ENCODE data around the gene ARFGEF3. TPM values are rescaled to one million over a fixed set of nuclear protein-coding genes. Genes with fewer than 3 reads are reported as not detected.

ARFGEF3 gene
- total RNA-seq, 2 donors from 2014 or later = 0.03 TPM; not detected in 1

GRCh38 chr6:138261116-138261780 lies 99.5 kb downstream of the ARFGEF3 start:
- Mint-ChIP-seq H3K27ac (no peak overlapping the region), H3K27me3 (peaks cover 69% of the 10 kb centered on the region), H3K36me3 (ENCODE audit: low read depth) (peaks cover 3% of the 10 kb centered on the region), H3K4me1 (no peaks in the 10 kb centered on the region), H3K4me3 (no peak overlapping the region)
- ATAC-seq (no peak), DNase-seq (no peak)
- H3K9me3 ChIP-seq (ENCODE audit: control insufficient read depth, low read length, poor library complexity, severe bottlenecking) = no peaks in the 10 kb centered on the region

- Mint-ChIP-seq H3K27ac (no peak overlapping the region), H3K36me3 (ENCODE audit: low read depth) (peaks cover 3% of the 10 kb centered on the region), H3K27me3 (peaks cover 58% of the 10 kb centered on the region), H3K4me1 (no peaks in the 10 kb centered on the region), H3K4me3 (no peak overlapping the region)
- ATAC-seq (no peak), DNase-seq (no peak)
- H3K9me3 ChIP-seq (ENCODE audit: control insufficient read depth, low read length, poor library complexity, severe bottlenecking) = no peaks in the 10 kb centered on the region
These were observed 102.2 kb downstream of the ARFGEF3 start for GRCh38 chr6:138263963-138264362.

GRCh38 chr6:138264372-138264880 lies 102.7 kb downstream of the ARFGEF3 start:
- DNase-seq = no peak
- ATAC-seq = no peak
- peaks cover 3% of the 10 kb centered on the region for H3K36me3 Mint-ChIP-seq (ENCODE audit: low read depth)
- H3K9me3 ChIP-seq (ENCODE audit: control insufficient read depth, low read length, poor library complexity, severe bottlenecking) = no peaks in the 10 kb centered on the region
- no peak overlapping the region for H3K27ac Mint-ChIP-seq
- H3K27me3 Mint-ChIP-seq = peaks cover 58% of the 10 kb centered on the region
- no peak overlapping the region for H3K4me3 Mint-ChIP-seq
- no peaks in the 10 kb centered on the region for H3K4me1 Mint-ChIP-seq

- H3K36me3 Mint-ChIP-seq (ENCODE audit: low read depth) = peaks cover 3% of the 10 kb centered on the region
- no peak for DNase-seq
- no peak for ATAC-seq
- H3K27me3 Mint-ChIP-seq = peaks cover 65% of the 10 kb centered on the region
- H3K4me1 Mint-ChIP-seq = no peaks in the 10 kb centered on the region
- no peak overlapping the region for H3K27ac Mint-ChIP-seq
- no peak overlapping the region for H3K4me3 Mint-ChIP-seq
- no peaks in the 10 kb centered on the region for H3K9me3 ChIP-seq (ENCODE audit: control insufficient read depth, low read length, poor library complexity, severe bottlenecking)
These were observed 104.4 kb downstream of the ARFGEF3 start for GRCh38 chr6:138266095-138266494.

- Mint-ChIP-seq H3K27me3 (peaks cover 55% of the 10 kb centered on the region), H3K4me1 (no peaks in the 10 kb centered on the region), H3K36me3 (ENCODE audit: low read depth) (peaks cover 3% of the 10 kb centered on the region), H3K4me3 (no peak overlapping the region), H3K27ac (no peak overlapping the region)
- DNase-seq (no peak), ATAC-seq (no peak)
- no peaks in the 10 kb centered on the region for H3K9me3 ChIP-seq (ENCODE audit: control insufficient read depth, low read length, poor library complexity, severe bottlenecking)
These were observed 106.5 kb downstream of the ARFGEF3 start for GRCh38 chr6:138267971-138268895.

- no peaks in the 10 kb centered on the region for H3K36me3 Mint-ChIP-seq (ENCODE audit: low read depth)
- DNase-seq (no peak), ATAC-seq (no peak)
- H3K27me3 Mint-ChIP-seq = peaks cover 35% of the 10 kb centered on the region
- H3K27ac Mint-ChIP-seq = no peak overlapping the region
- H3K9me3 ChIP-seq (ENCODE audit: control insufficient read depth, low read length, poor library complexity, severe bottlenecking) = no peaks in the 10 kb centered on the region
- H3K4me1 Mint-ChIP-seq = no peaks in the 10 kb centered on the region
- no peak overlapping the region for H3K4me3 Mint-ChIP-seq
These were observed 109.7 kb downstream of the ARFGEF3 start for GRCh38 chr6:138271451-138271850.

- H3K27ac Mint-ChIP-seq = no peak overlapping the region
- DNase-seq (no peak), ATAC-seq (no peak)
- H3K4me3 Mint-ChIP-seq = no peak overlapping the region
- H3K9me3 ChIP-seq (ENCODE audit: control insufficient read depth, low read length, poor library complexity, severe bottlenecking) = no peaks in the 10 kb centered on the region
- H3K27me3 Mint-ChIP-seq = peaks cover 35% of the 10 kb centered on the region
- H3K4me1 Mint-ChIP-seq = peaks cover under 1% of the 10 kb centered on the region
- H3K36me3 Mint-ChIP-seq (ENCODE audit: low read depth) = no peaks in the 10 kb centered on the region
These were observed 111.0 kb downstream of the ARFGEF3 start for GRCh38 chr6:138272533-138273315.

GRCh38 chr6:138275976-138276375 lies 114.2 kb downstream of the ARFGEF3 start:
- peaks cover 14% of the 10 kb centered on the region for H3K27me3 Mint-ChIP-seq
- no peaks in the 10 kb centered on the region for H3K9me3 ChIP-seq (ENCODE audit: control insufficient read depth, low read length, poor library complexity, severe bottlenecking)
- DNase-seq = no peak

GRCh38 chr6:138277835-138278234 lies 116.1 kb downstream of the ARFGEF3 start:
- Mint-ChIP-seq H3K27me3 (peaks cover 21% of the 10 kb centered on the region), H3K36me3 (ENCODE audit: low read depth) (no peaks in the 10 kb centered on the region), H3K4me3 (no peak overlapping the region), H3K27ac (no peak overlapping the region), H3K4me1 (peaks cover 2% of the 10 kb centered on the region)
- no peaks in the 10 kb centered on the region for H3K9me3 ChIP-seq (ENCODE audit: control insufficient read depth, low read length, poor library complexity, severe bottlenecking)
- DNase-seq (no peak), ATAC-seq (no peak)

More at GRCh38 chr6:138275976-138276375, 114.2 kb downstream of the ARFGEF3 start:
- no peaks in the 10 kb centered on the region for H3K36me3 Mint-ChIP-seq (ENCODE audit: low read depth)
- no peak overlapping the region for H3K4me3 Mint-ChIP-seq
- no peak overlapping the region for H3K27ac Mint-ChIP-seq
- peaks cover 2% of the 10 kb centered on the region for H3K4me1 Mint-ChIP-seq
- ATAC-seq = no peak

- no peak for ATAC-seq
These were observed 116.6 kb downstream of the ARFGEF3 start for GRCh38 chr6:138278326-138278725.

GRCh38 chr6:138285800-138286199 lies 124.1 kb downstream of the ARFGEF3 start:
- ATAC-seq = no peak
- H3K9me3 ChIP-seq (ENCODE audit: control insufficient read depth, low read length, poor library complexity, severe bottlenecking) = no peaks in the 10 kb centered on the region
- no peaks in the 10 kb centered on the region for H3K36me3 Mint-ChIP-seq (ENCODE audit: low read depth)

More at GRCh38 chr6:138278326-138278725, 116.6 kb downstream of the ARFGEF3 start:
- H3K36me3 Mint-ChIP-seq (ENCODE audit: low read depth) = no peaks in the 10 kb centered on the region
- peaks cover 2% of the 10 kb centered on the region for H3K4me1 Mint-ChIP-seq
- peaks cover 19% of the 10 kb centered on the region for H3K27me3 Mint-ChIP-seq
- no peak for DNase-seq
- no peaks in the 10 kb centered on the region for H3K9me3 ChIP-seq (ENCODE audit: control insufficient read depth, low read length, poor library complexity, severe bottlenecking)
- H3K27ac Mint-ChIP-seq = no peak overlapping the region
- no peak overlapping the region for H3K4me3 Mint-ChIP-seq

GRCh38 chr6:138286698-138287097 lies 125.0 kb downstream of the ARFGEF3 start:
- no peak for ATAC-seq
- H3K27ac Mint-ChIP-seq = no peak overlapping the region
- H3K4me3 Mint-ChIP-seq = no peak overlapping the region
- no peaks in the 10 kb centered on the region for H3K9me3 ChIP-seq (ENCODE audit: control insufficient read depth, low read length, poor library complexity, severe bottlenecking)
- H3K4me1 Mint-ChIP-seq = peaks cover 3% of the 10 kb centered on the region
- H3K36me3 Mint-ChIP-seq (ENCODE audit: low read depth) = no peaks in the 10 kb centered on the region
- peaks cover 12% of the 10 kb centered on the region for H3K27me3 Mint-ChIP-seq
- DNase-seq = no peak

More at GRCh38 chr6:138285800-138286199, 124.1 kb downstream of the ARFGEF3 start:
- H3K27me3 Mint-ChIP-seq = peaks cover 12% of the 10 kb centered on the region
- DNase-seq = no peak
- no peak overlapping the region for H3K27ac Mint-ChIP-seq
- H3K4me3 Mint-ChIP-seq = no peak overlapping the region
- H3K4me1 Mint-ChIP-seq = peaks cover 3% of the 10 kb centered on the region
